Astrocyte of the cerebellum (primary cell): ENCODE results near the gene PLXDC1.

Experiments used
- DNase-seq: peaks from one replicate; pipeline ENCODE4 v3.0.0-alpha.2; 2011; ENCODE audit warnings: low read depth
- H3K4me3 ChIP-seq: 2 replicates; pipeline ENCODE4 v1.5.1; 2011; ENCODE audit warnings: mild to moderate bottlenecking, low read depth, low read length, moderate library complexity
- CTCF ChIP-seq: IDR thresholded peaks from 2 replicates; pipeline ENCODE4 v1.5.1; 2012; ENCODE audit warnings: low read length, low read depth, moderate library complexity, mild to moderate bottlenecking; ENCODE audit errors: missing control alignments
- in situ Hi-C: cut with HindIII; loops from 2 replicates; pipeline ENCODE4 v1.10.0; 2017; ENCODE audit warnings: low sequenced_read_pairs

The PLXDC1 gene

GRCh38 chr17:39150104-39150634, 1.3 kb downstream of the PLXDC1 start:
- no peak overlapping the region for H3K4me3 ChIP-seq
- in situ Hi-C loops: no loop called here
- no peak for TF ChIP-seq CTCF
- no peak for DNase-seq

- no peak for DNase-seq
- no peak for TF ChIP-seq CTCF
- H3K4me3 ChIP-seq: no peak overlapping the region
- in situ Hi-C loops: no loop called here
Measured at GRCh38 chr17:39147221-39148185, 3.9 kb downstream of the PLXDC1 start.

- no peak for DNase-seq
- no peak overlapping the region for H3K4me3 ChIP-seq
- TF ChIP-seq CTCF: no peak
- in situ Hi-C loops: no loop called here
Measured at GRCh38 chr17:39146273-39146672, 5.2 kb downstream of the PLXDC1 start.

GRCh38 chr17:39145143-39145542, 6.3 kb downstream of the PLXDC1 start:
- no peak for DNase-seq
- no peak for TF ChIP-seq CTCF
- H3K4me3 ChIP-seq: no peak overlapping the region
- in situ Hi-C loops: no loop called here

- DNase-seq: peak; percentile 80
- no peak for TF ChIP-seq CTCF
- no peak overlapping the region for H3K4me3 ChIP-seq
- in situ Hi-C loops: no loop called here
Measured at GRCh38 chr17:39144416-39144840, 7.0 kb downstream of the PLXDC1 start.

GRCh38 chr17:39143552-39144093, 7.8 kb downstream of the PLXDC1 start:
- no peak for TF ChIP-seq CTCF
- DNase-seq: no peak
- in situ Hi-C loops: no loop called here
- no peak overlapping the region for H3K4me3 ChIP-seq
